Lung microvascular endothelial cell (primary cell): ENCODE results near the gene TOP3B. TPM values are rescaled to one million over a fixed set of nuclear protein-coding genes. Genes with fewer than 3 reads are reported as not detected.

Experiments
- DNase-seq, 2 donors: peaks; one replicate each; pipeline versions ENCODE4 v3.0.0 to v3.0.0-alpha.2; 2010; ENCODE audit warnings: low read depth in 2 of 2
- total RNA-seq: library from RNA; depleted of rRNA; stranded (reverse); fragments of >200 nt; gene quantifications from 2 replicates; pipeline ENCODE4 v1.2.1, GENCODE V29; 2014

Gene TOP3B
- total RNA-seq, 1 donor from 2014 or later = 17.3 TPM

DNA sequence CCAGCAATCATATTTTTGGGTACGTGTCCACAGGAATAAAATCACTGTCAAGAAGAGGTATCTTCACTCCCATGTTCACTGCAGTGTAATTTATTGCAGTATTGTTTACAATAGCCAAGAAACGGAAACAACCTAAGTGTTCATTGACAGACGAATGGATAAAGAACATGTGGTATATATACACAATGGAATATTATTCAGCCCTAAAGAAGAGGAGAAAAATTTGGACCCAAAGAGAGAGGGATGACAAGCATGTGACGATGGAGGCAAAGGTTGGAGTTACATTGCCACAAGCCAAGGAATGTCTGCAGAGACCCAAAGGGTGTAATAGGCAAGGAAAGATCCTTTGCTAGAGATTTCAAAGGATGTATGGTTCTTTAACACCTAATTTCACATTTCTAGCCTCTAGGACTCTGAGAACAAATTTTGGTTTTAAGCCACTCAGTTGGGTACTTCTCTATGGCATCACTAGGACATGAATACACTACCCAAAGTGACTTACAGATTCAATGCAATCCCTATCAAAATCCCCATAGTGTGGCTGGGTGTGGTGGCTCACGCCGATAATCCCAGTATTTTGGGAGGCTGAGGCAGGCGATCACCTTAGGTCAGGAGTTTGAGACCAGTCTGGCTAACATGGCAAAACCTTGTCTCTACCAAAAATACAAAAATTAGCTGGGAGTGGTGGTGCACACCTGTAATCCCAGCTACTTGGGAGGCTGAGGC lies 31.1 kb upstream of the TOP3B start:
- DNase-seq = no peak

DNA sequence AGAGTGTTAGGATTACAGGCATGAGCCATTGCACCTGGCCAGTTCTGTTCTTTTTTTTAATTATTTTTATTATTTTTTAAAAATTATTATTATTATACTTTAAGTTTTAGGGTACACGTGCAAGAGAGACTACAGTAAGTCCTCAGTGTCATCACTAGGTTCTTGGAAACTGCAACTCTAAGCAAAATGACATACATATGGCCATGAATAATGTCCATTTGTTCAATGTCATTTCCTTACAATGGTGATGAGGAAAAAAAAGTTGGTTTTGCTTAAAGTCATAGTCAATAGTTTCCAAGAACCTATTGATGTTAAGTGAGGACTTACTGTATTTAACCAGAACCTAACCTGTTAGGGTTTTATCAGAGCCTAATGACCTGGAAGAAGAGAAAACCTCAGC lies 29.4 kb upstream of the TOP3B start:
- DNase-seq = no peak

DNA sequence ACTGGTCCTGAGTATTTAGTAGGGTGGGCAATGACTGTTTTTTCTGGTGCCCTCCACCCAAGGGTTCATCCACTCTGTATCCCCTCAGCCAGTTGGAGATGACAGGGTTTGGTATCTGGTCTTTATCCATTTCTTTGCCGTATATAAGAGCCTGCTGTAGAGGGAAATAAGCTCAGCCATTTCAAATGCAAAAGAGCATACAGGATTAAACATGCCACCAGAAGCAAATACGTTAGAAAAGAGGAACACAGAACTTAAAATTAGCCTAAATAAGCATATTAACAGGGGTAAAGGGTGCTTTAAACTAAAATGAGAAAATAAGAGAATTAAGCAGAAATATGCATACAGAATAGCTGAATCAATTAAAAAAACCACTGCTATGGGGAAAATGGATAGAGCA lies 27.8 kb upstream of the TOP3B start:
- DNase-seq = no peak

DNA sequence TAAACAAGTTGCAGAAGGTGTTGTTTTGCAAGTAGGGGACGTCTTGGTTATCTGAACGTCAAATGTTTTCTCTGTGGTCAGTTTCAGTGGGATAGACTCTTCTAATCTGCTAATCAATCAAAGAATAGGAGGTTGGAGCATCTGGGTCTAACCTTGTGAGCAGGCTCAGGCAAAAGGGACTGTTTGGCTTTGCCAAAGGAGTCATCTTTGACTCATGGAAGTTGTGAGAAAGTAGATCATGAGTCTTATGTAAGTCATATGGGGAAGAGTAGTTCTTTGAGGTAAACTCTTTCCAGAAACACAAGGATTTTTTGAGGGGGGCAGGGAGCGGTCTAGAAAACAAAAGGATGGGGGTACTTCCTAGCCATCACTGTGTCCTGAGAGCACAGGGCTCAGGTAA lies 27.1 kb upstream of the TOP3B start:
- DNase-seq = no peak

DNA sequence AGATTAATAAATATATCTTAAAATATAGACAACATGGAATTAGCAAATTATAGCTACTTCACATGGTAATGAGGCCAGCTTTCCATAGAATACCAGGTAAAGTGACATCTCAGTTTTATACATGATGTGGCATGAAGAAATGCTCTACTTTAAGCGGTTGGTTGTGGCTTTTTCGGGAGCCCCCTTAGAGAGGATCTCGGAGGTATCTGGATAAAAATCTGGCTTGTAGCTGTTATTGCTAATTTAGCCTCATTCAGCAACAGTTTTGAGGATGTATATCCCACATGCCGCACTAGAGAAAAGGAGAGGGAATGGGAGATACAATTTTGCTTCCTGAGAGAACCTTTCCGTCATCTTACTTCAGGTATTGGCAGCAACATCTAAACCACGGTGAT lies 24.0 kb upstream of the TOP3B start:
- DNase-seq = no peak

DNA sequence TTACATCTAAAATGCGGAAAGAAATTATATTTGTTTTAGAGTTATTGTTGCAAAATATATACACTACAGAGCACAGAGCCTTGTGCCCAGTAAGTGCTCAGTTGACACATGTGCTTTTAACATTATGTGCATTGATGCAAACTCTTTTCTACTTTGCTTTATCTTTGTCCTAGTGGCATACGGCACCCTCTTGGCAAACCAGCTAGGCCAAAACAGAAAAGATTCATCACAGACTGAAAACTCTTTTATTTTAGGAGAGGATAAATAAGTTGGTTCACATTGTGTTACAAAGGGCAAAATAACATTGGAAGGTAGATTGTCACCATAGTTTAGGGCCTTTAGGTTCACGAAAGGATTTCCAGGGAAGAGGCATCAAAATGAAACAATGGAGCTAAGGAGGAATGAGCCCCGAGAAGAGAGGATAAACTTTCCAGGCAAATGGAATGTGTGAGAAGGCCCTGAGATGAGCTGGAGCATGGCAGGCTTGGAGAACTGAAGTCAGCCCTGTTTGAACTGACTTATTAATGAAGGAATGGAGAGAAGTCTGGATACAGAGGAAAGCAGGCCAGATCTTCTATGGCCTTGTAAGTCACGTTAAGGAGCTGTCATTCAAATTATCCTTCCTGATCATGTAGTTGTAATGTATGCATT lies 23.5 kb upstream of the TOP3B start:
- no peak for DNase-seq

DNA sequence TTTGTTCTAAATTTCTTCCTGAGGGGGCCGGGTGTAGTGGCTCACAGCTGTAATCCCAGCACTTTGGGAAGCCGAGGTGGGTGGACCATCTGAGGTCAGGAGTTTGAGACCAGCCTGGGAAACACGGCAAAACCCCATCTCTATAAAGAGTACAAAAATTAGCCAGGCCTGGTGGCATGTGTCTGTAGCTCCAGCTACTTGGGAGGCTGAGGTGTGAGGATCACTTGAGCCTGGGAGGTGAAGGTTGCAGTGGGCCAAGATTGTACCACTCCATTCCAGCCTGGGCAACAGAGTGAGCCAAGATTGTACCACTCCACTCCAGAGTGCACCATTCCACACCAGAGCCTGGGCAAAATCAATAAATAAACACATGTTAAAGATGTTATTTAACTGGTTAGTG lies 20.6 kb upstream of the TOP3B start:
- DNase-seq = no peak

DNA sequence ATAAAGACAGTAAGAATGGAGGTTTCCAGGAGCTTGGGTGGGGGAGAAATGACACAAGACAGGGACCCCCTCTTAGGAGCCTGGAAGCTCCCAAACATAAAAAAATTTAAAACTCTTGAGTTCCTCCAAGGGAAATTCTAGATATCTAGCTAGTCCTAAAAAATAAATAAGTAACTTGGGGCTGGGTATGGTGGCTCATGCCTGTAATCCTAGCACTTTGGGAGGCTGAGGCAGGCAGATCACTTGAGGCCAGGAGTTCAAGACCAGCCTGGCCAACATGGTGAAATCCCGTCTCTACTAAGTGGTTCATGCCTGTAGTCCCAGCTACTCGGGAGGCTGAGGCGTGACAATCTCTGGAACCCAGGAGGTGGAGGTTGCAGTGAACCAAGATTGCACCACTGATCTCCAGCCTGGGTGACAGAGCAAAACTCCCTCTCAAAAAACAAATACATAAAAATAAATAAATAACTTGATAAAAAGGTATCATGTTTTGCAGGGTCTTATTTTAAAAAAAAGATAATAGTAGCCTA lies 20.0 kb upstream of the TOP3B start:
- no peak for DNase-seq

DNA sequence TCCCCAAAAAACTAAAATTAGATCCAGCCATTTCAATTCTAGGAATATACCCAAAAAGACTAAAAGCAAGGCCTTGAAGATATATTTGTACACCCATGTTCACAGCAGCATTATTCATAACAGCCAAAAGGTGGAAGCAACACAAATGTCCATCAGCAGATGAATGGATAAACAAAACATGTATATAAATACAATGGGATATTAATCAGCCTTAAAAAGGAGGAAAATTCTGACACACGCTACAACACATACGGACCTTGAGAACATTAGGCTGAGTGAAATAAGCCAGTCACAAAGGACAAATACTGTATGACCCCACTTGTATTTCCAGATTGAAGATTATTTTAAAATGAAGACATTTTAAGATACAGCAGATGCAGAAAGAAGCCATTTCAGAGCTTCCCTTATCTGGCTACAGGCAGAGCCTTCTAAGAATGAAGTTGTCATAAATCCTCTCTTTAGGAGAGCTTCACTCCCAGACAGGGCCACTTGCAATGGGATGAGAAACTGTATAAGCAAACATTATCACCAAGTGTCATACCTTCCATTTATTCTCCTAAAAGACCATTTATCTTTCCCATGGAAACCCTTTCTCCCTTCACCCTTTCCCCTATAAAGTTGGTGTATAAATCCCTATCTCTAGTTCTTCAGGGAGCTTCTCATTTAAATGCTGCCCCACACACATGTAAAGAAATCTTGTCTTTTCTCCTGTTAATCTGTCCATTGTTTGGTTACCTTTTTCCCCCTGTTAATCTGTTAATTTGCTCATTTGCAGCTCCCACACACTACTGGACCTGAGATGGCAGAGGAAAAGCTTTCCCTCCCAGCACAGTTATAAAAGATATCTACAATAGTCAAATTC lies 19.3 kb upstream of the TOP3B start:
- no peak for DNase-seq

DNA sequence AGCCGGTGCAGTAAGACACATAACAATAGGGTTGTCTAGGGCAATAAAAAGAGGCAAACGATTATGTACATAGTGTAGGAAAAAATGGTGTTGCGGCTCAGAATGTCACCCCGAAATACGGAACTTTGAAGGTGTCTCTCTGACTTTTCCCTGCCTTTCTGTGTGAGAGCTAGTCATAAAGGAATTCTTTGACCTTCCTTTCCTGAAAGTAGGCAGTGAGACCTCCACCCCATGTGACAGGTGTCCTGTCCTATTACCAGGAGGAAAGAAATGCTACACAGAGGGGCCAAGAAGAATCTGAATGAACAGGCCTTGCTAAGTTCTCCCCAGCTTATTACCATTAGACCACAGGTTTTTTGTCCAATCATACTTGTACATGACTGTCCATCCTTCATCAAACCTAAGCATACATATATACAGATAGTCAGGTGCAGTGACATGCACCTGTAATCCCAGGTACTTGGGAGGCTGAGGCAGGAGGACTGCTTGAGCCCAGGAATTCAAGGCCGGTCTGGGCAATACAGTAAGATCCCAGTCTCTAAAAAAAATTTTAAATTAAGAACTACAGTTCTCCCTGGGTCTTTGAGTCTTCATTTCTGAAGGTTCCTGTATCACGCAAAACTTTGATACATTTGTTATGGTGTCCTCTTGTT lies 16.1 kb upstream of the TOP3B start:
- DNase-seq = no peak

DNA sequence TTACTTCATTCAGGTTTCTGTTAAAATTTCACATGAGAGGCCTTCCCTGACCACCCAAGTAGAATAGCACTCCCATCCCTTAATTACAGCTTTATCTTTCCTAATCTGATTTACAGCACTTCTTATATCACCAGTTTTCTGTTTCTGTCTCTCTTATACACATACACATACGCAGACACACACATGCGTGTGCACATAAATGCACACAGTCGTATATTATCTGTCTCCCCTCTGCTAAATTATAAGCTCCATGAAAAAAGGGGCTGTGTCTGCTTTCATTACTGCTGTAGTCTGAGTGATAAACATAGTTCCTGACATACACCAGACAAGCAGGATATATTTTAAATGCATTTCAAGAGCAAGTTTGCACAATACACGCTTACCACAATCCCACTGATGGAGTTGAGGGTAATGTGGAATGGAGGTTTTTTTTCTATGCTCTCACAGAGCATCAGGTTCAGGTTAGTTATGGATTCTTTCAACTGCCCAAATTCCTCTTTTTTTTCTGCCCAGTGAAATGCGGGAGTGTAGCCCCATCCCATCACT lies 13.7 kb upstream of the TOP3B start:
- no peak for DNase-seq

DNA sequence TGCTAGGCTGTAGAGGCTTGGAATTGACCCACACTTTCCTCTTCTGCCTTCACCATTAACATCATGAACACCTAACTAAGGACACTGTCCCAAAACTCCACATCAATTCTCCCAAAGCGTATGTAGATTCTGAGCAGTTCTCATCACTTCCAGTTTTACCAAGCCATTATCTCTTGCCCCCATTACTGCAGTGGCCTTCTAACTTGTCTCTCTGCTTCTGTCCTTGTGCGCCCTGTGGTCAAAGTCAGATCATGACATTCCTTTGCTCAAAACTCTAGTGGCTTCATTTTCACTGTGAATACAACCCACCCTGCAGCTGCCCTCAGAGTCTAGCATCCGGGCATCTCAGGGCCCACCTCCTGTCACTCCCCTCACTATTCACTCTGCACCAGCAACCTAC lies 13.1 kb upstream of the TOP3B start:
- DNase-seq = no peak

DNA sequence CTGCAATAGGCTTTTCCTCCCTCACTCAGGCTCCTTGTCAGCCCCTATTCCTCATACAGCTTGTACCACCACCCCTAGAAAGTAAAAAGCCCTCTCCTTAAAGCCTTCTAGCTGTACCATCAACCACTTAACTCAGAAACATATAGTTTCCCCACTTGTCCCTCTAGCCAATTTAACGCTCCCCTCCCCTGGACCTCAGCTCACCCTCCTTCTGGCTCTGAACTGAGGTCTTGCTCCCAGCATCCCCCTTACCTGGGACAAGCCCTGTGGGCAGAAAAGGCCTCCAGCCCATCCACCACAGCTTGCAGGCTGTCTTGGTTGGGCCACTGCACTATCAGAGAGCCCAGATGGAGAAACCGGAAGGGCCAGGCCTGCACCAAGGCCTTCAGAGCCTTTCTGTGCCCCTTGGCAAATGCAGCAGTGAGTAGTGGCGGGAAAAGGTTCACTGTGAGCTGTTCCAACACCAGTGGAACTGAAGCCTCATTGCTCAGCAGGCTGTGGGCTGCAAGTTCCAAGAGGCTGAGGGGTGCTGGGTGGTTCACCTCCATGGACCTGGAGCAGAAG lies 12.4 kb upstream of the TOP3B start:
- no peak for DNase-seq

DNA sequence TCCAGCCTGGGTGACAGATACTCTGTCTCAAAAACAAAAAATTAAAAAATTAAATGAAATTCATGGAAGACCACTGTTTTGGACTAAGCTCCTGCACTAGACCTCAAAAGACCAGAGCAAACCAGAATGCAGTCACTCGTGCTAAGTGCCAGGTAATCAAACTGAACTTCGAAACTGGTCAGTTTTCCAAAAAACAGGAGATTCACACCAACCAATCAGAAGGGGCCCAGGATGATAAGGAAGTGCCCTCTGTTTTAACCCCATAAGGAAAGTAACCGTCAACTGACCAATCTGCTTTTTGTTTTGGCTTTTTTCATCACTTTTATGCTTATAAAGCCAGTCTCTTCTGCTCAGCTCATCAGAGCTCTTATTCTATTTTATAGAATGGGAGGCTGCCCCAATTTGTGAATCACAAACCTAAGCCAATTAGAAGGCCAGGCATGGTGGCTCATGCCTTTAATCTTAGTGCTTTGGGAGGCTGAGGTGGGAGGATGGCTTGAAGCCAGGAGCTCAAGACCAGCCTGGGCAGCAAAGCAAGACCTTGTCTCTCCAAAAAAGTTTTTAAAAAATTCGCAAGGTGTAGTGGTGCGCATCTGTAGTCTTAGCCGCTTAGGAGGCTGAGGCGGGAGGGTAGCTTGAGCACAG lies 10.1 kb upstream of the TOP3B start:
- no peak for DNase-seq

DNA sequence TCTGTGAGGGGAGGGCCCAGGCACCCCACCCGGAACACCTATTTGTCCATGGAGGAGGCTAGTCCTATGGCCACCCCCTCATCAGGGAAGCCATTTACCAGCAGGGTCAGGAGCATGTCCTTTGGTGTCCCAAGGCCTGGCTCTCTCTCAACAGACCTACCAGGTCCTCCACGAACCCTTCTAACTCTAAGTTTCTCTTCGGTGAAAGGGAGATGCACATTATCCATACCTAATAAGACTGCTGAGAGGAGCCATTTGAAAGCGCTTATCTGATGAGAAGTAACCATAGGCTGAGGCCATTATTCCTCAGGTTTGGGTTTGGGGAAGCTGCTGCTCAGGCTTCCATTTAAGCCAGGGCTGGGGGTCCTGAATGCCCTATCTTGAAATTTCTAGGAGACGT lies 9.2 kb upstream of the TOP3B start:
- DNase-seq = no peak

DNA sequence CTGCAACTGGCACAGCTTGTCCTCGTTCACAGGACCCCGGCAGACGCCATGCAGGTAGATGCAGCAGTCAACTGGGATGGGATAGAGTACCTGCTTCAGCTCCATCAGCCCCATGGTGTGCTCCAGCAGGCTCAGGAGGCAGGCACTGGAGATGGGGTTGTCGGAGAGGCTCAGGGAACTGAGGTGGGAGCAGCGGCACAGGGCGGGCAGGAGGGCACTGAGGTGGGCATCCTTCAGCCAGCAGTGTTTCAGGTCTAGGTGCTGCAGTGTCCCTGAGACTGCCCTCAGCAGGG lies 8.7 kb upstream of the TOP3B start:
- no peak for DNase-seq

DNA sequence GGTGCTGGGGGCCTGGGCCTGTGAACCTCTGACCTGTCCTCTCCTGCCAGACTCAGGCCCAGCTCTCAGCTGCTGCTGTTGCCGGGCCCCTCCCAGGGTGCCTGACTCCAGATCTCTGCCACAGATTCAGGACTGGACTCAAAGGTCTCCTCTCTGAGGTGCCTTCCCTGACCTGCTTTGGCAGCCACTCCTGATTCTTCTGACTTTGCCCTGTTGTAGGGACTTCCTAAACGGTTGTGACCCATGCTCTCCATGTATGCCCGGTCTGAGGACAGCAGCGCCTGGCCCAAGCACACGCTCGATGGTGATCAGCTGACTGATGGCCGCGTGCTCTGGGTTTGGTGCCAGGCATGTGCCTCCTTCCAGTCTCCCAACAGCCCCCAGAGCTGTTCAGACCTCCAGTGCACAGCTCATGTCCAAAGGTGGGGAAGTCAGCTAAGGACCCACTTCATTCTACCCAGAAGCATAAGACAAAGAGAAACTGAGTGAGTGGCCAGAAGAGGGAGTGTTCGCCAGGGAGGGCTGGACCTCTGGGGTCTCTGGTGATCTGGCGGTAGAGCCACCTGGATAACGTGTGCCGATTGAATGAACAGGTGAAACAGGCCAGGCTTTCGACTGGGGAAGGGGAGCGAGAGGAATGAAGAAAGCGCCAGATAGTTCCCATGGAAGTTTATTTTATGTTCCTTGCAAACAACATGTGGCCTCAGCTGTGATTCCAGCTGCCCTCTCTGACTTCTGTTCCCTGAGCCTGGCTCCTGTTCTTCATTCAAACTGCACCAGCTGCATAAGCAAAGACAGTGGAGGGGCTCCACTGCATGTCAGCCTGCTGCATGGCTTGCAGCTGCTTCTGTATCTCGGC lies 8.1 kb upstream of the TOP3B start:
- DNase-seq = no peak

DNA sequence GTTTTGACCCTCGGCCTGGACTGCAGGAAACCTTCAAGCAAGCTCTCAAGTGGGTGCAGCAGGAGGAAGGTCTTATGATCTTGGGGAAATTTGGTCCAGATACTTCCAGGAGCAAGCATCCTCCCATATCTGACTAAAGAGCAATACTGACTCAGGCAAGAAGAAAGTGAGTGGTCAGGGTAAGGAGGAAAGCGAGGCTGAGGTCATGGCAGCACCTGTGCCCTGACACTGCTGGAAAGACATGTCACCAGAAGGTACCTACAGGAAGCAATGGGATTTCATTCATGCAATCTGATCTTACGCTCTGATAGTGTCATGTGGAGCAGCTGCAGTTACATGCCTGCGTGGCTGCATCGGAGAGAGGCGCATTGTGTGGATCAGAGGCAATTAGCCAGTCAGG lies 6.5 kb upstream of the TOP3B start:
- no peak for DNase-seq

DNA sequence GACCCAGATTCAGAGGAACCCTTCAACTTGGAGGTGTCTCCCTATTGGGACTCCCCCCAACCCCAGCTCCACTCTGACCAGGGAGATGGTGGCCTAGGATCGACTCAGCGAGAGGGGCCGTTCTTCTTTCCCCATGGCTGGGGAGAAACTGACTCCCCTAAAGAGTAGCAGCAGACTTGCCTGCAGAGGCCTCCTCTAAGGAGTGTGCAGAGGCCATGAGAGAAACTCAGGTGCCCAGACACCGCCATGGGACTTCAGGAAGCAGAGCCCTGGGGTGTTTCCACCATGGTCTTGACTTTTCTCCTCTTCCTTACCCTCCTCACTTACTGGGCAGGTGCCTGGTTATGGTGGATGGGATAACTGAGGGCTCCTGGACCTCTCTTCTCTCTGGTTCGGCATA lies 2.6 kb upstream of the TOP3B start:
- DNase-seq = no peak

DNA sequence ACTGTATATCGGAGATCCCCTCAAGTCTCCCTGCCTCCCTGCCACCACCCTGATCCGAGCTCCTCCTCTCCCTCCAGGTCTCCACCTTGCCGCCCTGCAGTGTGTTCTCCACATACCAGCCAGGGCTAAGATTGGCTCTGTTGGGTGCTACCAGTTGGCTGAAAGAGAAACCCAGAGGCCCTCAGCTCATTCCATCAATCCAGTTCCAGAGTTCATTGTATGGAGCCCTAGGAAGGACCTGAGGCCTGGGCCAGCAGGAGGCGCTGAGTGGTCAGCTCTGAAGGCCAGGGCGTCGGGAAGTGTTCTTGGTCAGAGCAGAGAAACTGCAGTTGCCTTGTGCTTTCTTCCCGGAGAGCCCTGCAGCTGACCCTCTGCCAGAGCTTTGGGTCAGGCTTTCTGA lies 2.2 kb upstream of the TOP3B start:
- DNase-seq = peak; percentile 34 to 50
